GM23248 (cell line): ENCODE data around the gene SGCA. TPM values are rescaled to one million over a fixed set of nuclear protein-coding genes. Genes with fewer than 3 reads are reported as not detected.

Experiments used
- DNase-seq: peaks from one replicate; pipeline ENCODE4 v3.0.0-alpha.2; 2015
- H2AFZ ChIP-seq: fragments of 200-600 bp; sonication (generic); 2 replicates; pipeline ENCODE4 v1.6.1; 2016; ENCODE audit warnings: antibody characterized with exemption
- H3F3A ChIP-seq: fragments of 200-600 bp; sonication (generic); 2 replicates; pipeline ENCODE4 v1.6.1; 2016; ENCODE audit warnings: mild to moderate bottlenecking, antibody characterized with exemption, mixed run types; ENCODE audit not compliant: insufficient read depth
- H3K27ac ChIP-seq: fragments of 200-600 bp; sonication (generic); 2 replicates; pipeline ENCODE4 v1.5.1; 2016; ENCODE audit warnings: mild to moderate bottlenecking
- H3K27me3 ChIP-seq: fragments of 200-600 bp; sonication (generic); replicated peaks from 2 replicates; pipeline ENCODE4 v1.6.1; 2016; ENCODE audit warnings: mild to moderate bottlenecking; ENCODE audit not compliant: insufficient read depth
- H3K36me3 ChIP-seq: fragments of 200-600 bp; sonication (generic); 2 replicates; pipeline ENCODE4 v1.6.1; 2016; ENCODE audit warnings: low read depth, mild to moderate bottlenecking
- H3K4me1 ChIP-seq: fragments of 200-600 bp; sonication (generic); 2 replicates; pipeline ENCODE4 v1.6.1; 2016; ENCODE audit warnings: mild to moderate bottlenecking; ENCODE audit not compliant: insufficient read depth
- H3K4me2 ChIP-seq: fragments of 200-600 bp; sonication (generic); one replicate; pipeline ENCODE4 v1.6.1; 2016; ENCODE audit warnings: mild to moderate bottlenecking; ENCODE audit not compliant: unreplicated experiment
- H3K4me3 ChIP-seq: fragments of 200-600 bp; sonication (generic); 2 replicates; pipeline ENCODE4 v1.5.1; 2016; ENCODE audit warnings: mild to moderate bottlenecking
- H3K79me2 ChIP-seq: fragments of 200-600 bp; sonication (generic); 2 replicates; pipeline ENCODE4 v1.6.1; 2016; ENCODE audit warnings: mild to moderate bottlenecking; ENCODE audit not compliant: insufficient read depth
- H3K9ac ChIP-seq: fragments of 200-600 bp; sonication (generic); 2 replicates; pipeline ENCODE4 v1.6.1; 2016; ENCODE audit warnings: mild to moderate bottlenecking
- H3K9me2 ChIP-seq: fragments of 200-600 bp; sonication (generic); 2 replicates; pipeline ENCODE4 v1.6.1; 2016; ENCODE audit warnings: mixed run types, mild to moderate bottlenecking, moderate library complexity; ENCODE audit not compliant: insufficient read depth
- H3K9me3 ChIP-seq: fragments of 200-600 bp; sonication (generic); one replicate; pipeline ENCODE4 v1.6.1; 2017; ENCODE audit warnings: low read depth
- H4K20me1 ChIP-seq: fragments of 200-600 bp; sonication (generic); 2 replicates; pipeline ENCODE4 v1.6.0; 2016; ENCODE audit not compliant: insufficient read depth
- EZH2 ChIP-seq: fragments of 200-600 bp; sonication (generic); IDR thresholded peaks from 2 replicates; pipeline ENCODE4 v1.6.1; 2018; ENCODE audit warnings: antibody characterized with exemption, mild to moderate bottlenecking; ENCODE audit not compliant: insufficient read depth, poor library complexity, severe bottlenecking
- EZH2phosphoT487 ChIP-seq: fragments of 200-600 bp; sonication (generic); IDR thresholded peaks from 2 replicates; pipeline ENCODE4 v1.6.1; 2018; ENCODE audit warnings: antibody characterized with exemption, moderate library complexity, mild to moderate bottlenecking, low read depth; ENCODE audit not compliant: insufficient read depth
- WGBS, 2 experiments: methylation state at CpG; one replicate each; pipeline ENCODE4 v1.1.6; 2015 to 2017; ENCODE audit warnings: low lambda C conversion rate in 2 of 2, low coverage in 1 of 2; ENCODE audit errors: missing lambda C conversion rate in 2 of 2; 5-methylcytosine and 5-hydroxymethylcytosine counted together
- in situ Hi-C: fragments of 300-500 bp; cut with MboI; formaldehyde crosslinking; loops from 2 replicates; pipeline ENCODE4 v1.15.0; 2020
- polyA plus RNA-seq: library from polyadenylated mRNA; unstranded; fragments of >200 nt; fragmentation: Nextera tagmentation; extraction: Ambion mirVana; gene quantifications from 2 replicates; pipeline ENCODE4 v1.2.1, GENCODE V29; 2016
- total RNA-seq: library from RNA; depleted of rRNA; stranded (reverse); fragments of >200 nt; shearing (Covaris generic); gene quantifications from 2 replicates; pipeline ENCODE4 v1.2.3, GENCODE V29; 2014

SGCA gene
- total and polyA plus RNA-seq, 2 experiments from 2014 or later: 1.8 TPM; not detected in 1

GRCh38 chr17:50127697-50128361, 38.0 kb upstream of the SGCA start:
- in situ Hi-C loops: no loop called here
- Histone ChIP-seq H3K27ac (no peak overlapping the region), H3K36me3 (no peaks in the 10 kb centered on the region), H3K9me2 (no peaks in the 10 kb centered on the region), H2AFZ (no peak overlapping the region), H3K27me3 (no peaks in the 10 kb centered on the region), H3K4me3 (no peak overlapping the region), H3K9me3 (no peaks in the 10 kb centered on the region), H4K20me1 (no peaks in the 10 kb centered on the region), H3K79me2 (no peaks in the 10 kb centered on the region), H3K4me2 (no peak overlapping the region), H3K9ac (no peak overlapping the region), H3F3A (peaks cover 12% of the 10 kb centered on the region; the same call in 1 of the 2 replicates), H3K4me1 (peaks cover 2% of the 10 kb centered on the region; the same call in 1 of the 2 replicates)
- WGBS, 2 experiments: 74 to 76% methylated on average over 6 of the region's 6 CpGs
- no peak for DNase-seq
- TF ChIP-seq EZH2 (no peak), EZH2phosphoT487 (no peak)

GRCh38 chr17:50128441-50129352, 37.1 kb upstream of the SGCA start:
- Histone ChIP-seq H3K27me3 (no peaks in the 10 kb centered on the region), H2AFZ (peak overlapping the region; percentile 69), H3K4me2 (peak overlapping the region; percentile 74), H3K9ac (peak overlapping the region; percentile 45), H3K9me3 (no peaks in the 10 kb centered on the region), H4K20me1 (no peaks in the 10 kb centered on the region), H3K4me3 (peak overlapping the region; percentile 71), H3K27ac (no peak overlapping the region), H3K36me3 (no peaks in the 10 kb centered on the region), H3F3A (peaks cover 19% of the 10 kb centered on the region; the same call in 1 of the 2 replicates), H3K4me1 (peaks cover 11% of the 10 kb centered on the region), H3K9me2 (no peaks in the 10 kb centered on the region), H3K79me2 (no peaks in the 10 kb centered on the region)
- no peak for TF ChIP-seq EZH2
- no peak for TF ChIP-seq EZH2phosphoT487
- peak; percentile 43 for DNase-seq
- in situ Hi-C loops: no loop called here
- WGBS, 2 experiments: 30 to 35% methylated on average over 23 to 32 of the region's 32 CpGs

GRCh38 chr17:50129353-50129727, 36.5 kb upstream of the SGCA start:
- WGBS, 2 experiments: 0 to 1% methylated on average over 3 to 29 of the region's 31 CpGs
- Histone ChIP-seq H3K36me3 (no peaks in the 10 kb centered on the region), H3K9me3 (no peaks in the 10 kb centered on the region), H4K20me1 (no peaks in the 10 kb centered on the region), H3K4me3 (peak overlapping the region; percentile 71), H3K4me2 (peak overlapping the region; percentile 74), H3K27ac (no peak overlapping the region), H3K27me3 (no peaks in the 10 kb centered on the region), H3K9me2 (no peaks in the 10 kb centered on the region), H3K79me2 (no peaks in the 10 kb centered on the region), H2AFZ (peak overlapping the region; percentile 23; the same call in 1 of the 2 replicates), H3K4me1 (peaks cover 18% of the 10 kb centered on the region), H3F3A (peaks cover 25% of the 10 kb centered on the region; the same call in 1 of the 2 replicates), H3K9ac (peak overlapping the region; percentile 10; the same call in 1 of the 2 replicates)
- in situ Hi-C loops: no loop called here
- no peak for DNase-seq
- TF ChIP-seq EZH2: no peak
- TF ChIP-seq EZH2phosphoT487: no peak

GRCh38 chr17:50129728-50130558, 35.9 kb upstream of the SGCA start, which contains the start of gene SAMD14:
SAMD14 (minus strand) TSS chr17:50130160; CDS start chr17:50124959, 5,201 bp downstream.
- peaks cover 22% of the 10 kb centered on the region for H3K4me1 ChIP-seq
- no peaks in the 10 kb centered on the region for H3K36me3 ChIP-seq
- H3K9me2 ChIP-seq: no peaks in the 10 kb centered on the region
- H3K4me2 ChIP-seq: peak within 1 kb of the TSS; percentile 74
- peak within 1 kb of the TSS; percentile 71 for H3K4me3 ChIP-seq
- no peaks in the 10 kb centered on the region for H3K79me2 ChIP-seq
- peaks cover 30% of the 10 kb centered on the region; the same call in 1 of the 2 replicates for H3F3A ChIP-seq
- WGBS, 2 experiments: 7 to 15% methylated on average over 25 to 83 of the region's 84 CpGs
- no peak within 1 kb of the TSS for H3K27ac ChIP-seq
- peak; percentile 67 for DNase-seq
- H3K27me3 ChIP-seq: no peaks in the 10 kb centered on the region
- H4K20me1 ChIP-seq: no peaks in the 10 kb centered on the region
- H2AFZ ChIP-seq: peak within 1 kb of the TSS; percentile 69
- peak within 1 kb of the TSS; percentile 53 for H3K9ac ChIP-seq
- no peaks in the 10 kb centered on the region for H3K9me3 ChIP-seq
- in situ Hi-C loops: no loop called here
- TF ChIP-seq EZH2phosphoT487: no peak
- TF ChIP-seq EZH2: no peak
